Loucy (cell line): ENCODE results near the gene TMTC1.

Experiments used
- H2AFZ ChIP-seq: fragments of 200-600 bp; sonication (generic); 2 replicates; pipeline ENCODE4 v1.6.0; 2016; ENCODE audit warnings: antibody characterized with exemption, mild to moderate bottlenecking, low read length, moderate library complexity
- H3F3A ChIP-seq: fragments of 200-600 bp; 2 replicates; pipeline ENCODE4 v1.6.0; 2016; ENCODE audit warnings: antibody characterized with exemption, low read depth, mild to moderate bottlenecking
- H3K27me3 ChIP-seq: fragments of 200-600 bp; sonication (generic); 2 replicates; pipeline ENCODE4 v1.6.1; 2014; ENCODE audit warnings: low read length, mild to moderate bottlenecking; ENCODE audit not compliant: insufficient read depth, poor library complexity, severe bottlenecking
- H3K36me3 ChIP-seq: fragments of 200-600 bp; sonication (generic); 2 replicates; pipeline ENCODE4 v1.6.1; 2016; ENCODE audit warnings: low read length; ENCODE audit not compliant: insufficient read depth
- H3K4me1 ChIP-seq: fragments of 200-600 bp; sonication (generic); 2 replicates; pipeline ENCODE4 v1.5.1; 2014; ENCODE audit warnings: low read length, mild to moderate bottlenecking; ENCODE audit not compliant: insufficient read depth, poor library complexity, severe bottlenecking
- H3K4me2 ChIP-seq: fragments of 200-600 bp; sonication (generic); 2 replicates; pipeline ENCODE4 v1.6.0; 2014; ENCODE audit warnings: antibody characterized with exemption, low read length, low read depth, mild to moderate bottlenecking; ENCODE audit not compliant: poor library complexity, severe bottlenecking
- H3K4me3 ChIP-seq: fragments of 200-600 bp; sonication (generic); 2 replicates; pipeline ENCODE4 v1.5.1; 2014; ENCODE audit warnings: low read length, mild to moderate bottlenecking, mixed read lengths; ENCODE audit not compliant: poor library complexity, severe bottlenecking
- H3K79me2 ChIP-seq: fragments of 200-600 bp; sonication (generic); 2 replicates; pipeline ENCODE4 v1.6.1; 2014; ENCODE audit warnings: low read length; ENCODE audit not compliant: insufficient read depth
- H3K9ac ChIP-seq: fragments of 200-600 bp; sonication (generic); 2 replicates; pipeline ENCODE4 v1.6.0; 2014; ENCODE audit warnings: mild to moderate bottlenecking, low read depth, low read length, moderate library complexity; ENCODE audit not compliant: poor library complexity, severe bottlenecking
- H3K9me2 ChIP-seq: fragments of 200-600 bp; sonication (generic); replicated peaks from 2 replicates; pipeline ENCODE4 v1.6.1; 2016; ENCODE audit warnings: low read depth, low read length, mixed read lengths
- H3K9me3 ChIP-seq: fragments of 200-600 bp; sonication (generic); 2 replicates; pipeline ENCODE4 v1.6.1; 2014; ENCODE audit warnings: mild to moderate bottlenecking, antibody characterized with exemption, low read length, low read depth; ENCODE audit not compliant: insufficient read depth
- H4K20me1 ChIP-seq: fragments of 200-600 bp; sonication (generic); 2 replicates; pipeline ENCODE4 v1.6.0; 2014; ENCODE audit warnings: antibody characterized with exemption, low read length, mild to moderate bottlenecking; ENCODE audit not compliant: insufficient read depth, poor library complexity, severe bottlenecking
- CTCF ChIP-seq: fragments of 200-600 bp; sonication (generic); conservative IDR thresholded peaks from 2 replicates; pipeline ENCODE4 v1.5.1; 2014; ENCODE audit warnings: mild to moderate bottlenecking, antibody characterized with exemption, low read length
- EZH2phosphoT487 ChIP-seq: fragments of 200-600 bp; IDR thresholded peaks from 2 replicates; pipeline ENCODE4 v1.6.1; 2018; ENCODE audit warnings: antibody characterized with exemption, mild to moderate bottlenecking, moderate library complexity, borderline replicate concordance

TMTC1 gene

DNA sequence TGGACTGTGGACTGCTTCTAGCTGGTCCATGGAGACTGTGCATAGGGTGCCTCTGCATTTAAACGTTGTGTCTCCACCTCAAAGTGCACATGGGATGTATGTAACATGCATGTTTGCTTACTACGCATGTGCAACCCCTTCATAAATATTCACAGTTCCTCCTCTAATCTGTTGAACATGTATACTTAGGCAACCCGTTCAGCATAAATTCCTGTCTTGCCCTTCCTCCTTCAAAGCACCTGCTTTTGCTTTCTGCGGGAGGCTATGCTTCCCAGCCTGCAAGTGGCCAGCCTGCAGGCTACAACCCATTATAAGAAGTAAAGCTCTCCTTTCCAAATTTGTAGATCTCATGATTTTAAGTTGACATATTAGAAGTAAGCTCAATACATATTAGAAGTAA, 253.3 kb downstream of the TMTC1 start:
- no peaks in the 10 kb centered on the region for H3F3A ChIP-seq
- no peak overlapping the region for H3K9ac ChIP-seq
- H3K79me2 ChIP-seq: no peaks in the 10 kb centered on the region
- no peaks in the 10 kb centered on the region for H3K36me3 ChIP-seq
- H3K4me1 ChIP-seq: no peaks in the 10 kb centered on the region
- no peak overlapping the region for H3K4me3 ChIP-seq
- no peaks in the 10 kb centered on the region for H3K9me2 ChIP-seq
- no peaks in the 10 kb centered on the region for H3K9me3 ChIP-seq
- no peak overlapping the region for H3K4me2 ChIP-seq
- TF ChIP-seq EZH2phosphoT487 (no peak), CTCF (no peak)
- H2AFZ ChIP-seq: no peak overlapping the region
- no peaks in the 10 kb centered on the region for H4K20me1 ChIP-seq
- H3K27me3 ChIP-seq: peaks cover 5% of the 10 kb centered on the region

DNA sequence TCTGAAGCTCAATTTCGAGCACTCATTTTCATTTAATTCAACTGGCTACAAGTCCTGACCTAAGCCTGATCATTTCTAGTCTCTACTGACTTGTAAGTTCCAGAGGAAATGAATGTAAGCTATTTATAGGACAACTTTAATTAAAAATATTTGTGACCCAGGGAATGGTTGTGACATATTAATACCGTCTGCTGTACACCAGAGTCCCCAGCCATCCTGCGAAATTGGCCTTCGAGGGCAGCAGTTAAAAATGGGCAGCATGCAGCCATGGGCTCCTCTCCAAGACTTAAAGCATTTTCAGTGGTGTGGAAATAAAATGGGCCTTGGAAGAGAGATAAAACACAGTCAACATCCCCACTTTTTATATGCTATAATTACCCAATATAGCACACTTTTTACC, 255.6 kb downstream of the TMTC1 start:
- no peak overlapping the region for H2AFZ ChIP-seq
- H3K9me2 ChIP-seq: no peaks in the 10 kb centered on the region
- no peaks in the 10 kb centered on the region for H3K9me3 ChIP-seq
- TF ChIP-seq CTCF: no peak
- no peak for TF ChIP-seq EZH2phosphoT487
- H3K4me1 ChIP-seq: no peaks in the 10 kb centered on the region
- no peak overlapping the region for H3K9ac ChIP-seq
- H3K4me2 ChIP-seq: no peak overlapping the region
- H3K79me2 ChIP-seq: no peaks in the 10 kb centered on the region
- H4K20me1 ChIP-seq: no peaks in the 10 kb centered on the region
- no peaks in the 10 kb centered on the region for H3K27me3 ChIP-seq
- no peaks in the 10 kb centered on the region for H3K36me3 ChIP-seq
- H3K4me3 ChIP-seq: no peak overlapping the region
- H3F3A ChIP-seq: no peaks in the 10 kb centered on the region

DNA sequence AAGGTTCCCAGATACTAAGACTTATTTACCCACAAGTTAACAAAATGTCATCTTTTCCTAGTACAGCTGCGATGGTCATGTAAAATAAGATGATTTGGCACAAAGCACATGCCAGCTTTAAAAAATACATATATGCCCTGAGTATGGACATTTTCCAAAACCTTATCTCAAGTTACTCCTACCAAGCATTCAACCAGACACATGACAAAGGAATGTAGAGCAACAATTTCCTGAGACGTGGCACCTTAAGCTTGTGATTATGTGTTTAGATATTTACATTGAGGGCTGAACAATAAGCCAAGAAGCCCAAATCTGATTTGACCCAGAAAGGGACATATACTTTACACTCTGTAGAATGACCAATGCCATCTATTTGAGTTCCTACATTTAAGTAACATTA, 261.8 kb downstream of the TMTC1 start:
- H3K79me2 ChIP-seq: no peaks in the 10 kb centered on the region

More for the DNA sequence above, 261.8 kb downstream of the TMTC1 start:
- no peak overlapping the region for H3K9ac ChIP-seq
- no peaks in the 10 kb centered on the region for H3F3A ChIP-seq
- H2AFZ ChIP-seq: no peak overlapping the region
- H3K4me2 ChIP-seq: no peak overlapping the region
- no peaks in the 10 kb centered on the region for H3K9me3 ChIP-seq
- no peaks in the 10 kb centered on the region for H4K20me1 ChIP-seq
- H3K4me3 ChIP-seq: no peak overlapping the region
- no peaks in the 10 kb centered on the region for H3K36me3 ChIP-seq
- no peaks in the 10 kb centered on the region for H3K27me3 ChIP-seq
- TF ChIP-seq CTCF (no peak), EZH2phosphoT487 (no peak)
- no peaks in the 10 kb centered on the region for H3K4me1 ChIP-seq
- no peaks in the 10 kb centered on the region for H3K9me2 ChIP-seq
